SK-N-SH treated with all-trans-retinoic acid at 6 μM for 48 hours (cell line): Measurements from ENCODE around the gene ADAM22.

Experiments used
- ATAC-seq: fragments of 200-7000 bp; cut with Tn5 transposase; 3 replicates; pipeline ENCODE4 v1.9.1; 2020; ENCODE audit warnings: mild to moderate bottlenecking, moderate library complexity
- ARNTL ChIP-seq: fragments of 450-650 bp; formaldehyde crosslinking; IDR thresholded peaks from 2 replicates; pipeline ENCODE4 v1.5.0; 2020; ENCODE audit warnings: low read depth, mild to moderate bottlenecking, moderate library complexity, borderline replicate concordance
- CSDC2 ChIP-seq: fragments of 250-450 bp; sonication (Bioruptor Pico); IDR thresholded peaks from 2 replicates; pipeline ENCODE4 v1.5.0; 2020; ENCODE audit warnings: mild to moderate bottlenecking, moderate library complexity
- CSRNP3 ChIP-seq: fragments of 250-450 bp; sonication (Bioruptor Pico); IDR thresholded peaks from 2 replicates; pipeline ENCODE4 v1.5.1; 2021; ENCODE audit warnings: mild to moderate bottlenecking, moderate library complexity
- GLIS3 ChIP-seq: fragments of 250-450 bp; sonication (Bioruptor Pico); IDR thresholded peaks from 2 replicates; pipeline ENCODE4 v1.5.0; 2020; ENCODE audit warnings: mild to moderate bottlenecking, moderate library complexity
- ISL1 ChIP-seq: fragments of 250-450 bp; sonication (Bioruptor Pico); IDR thresholded peaks from 2 replicates; pipeline ENCODE4 v2.1.2; 2022; ENCODE audit warnings: mild to moderate bottlenecking, moderate library complexity
- OSR1 ChIP-seq: fragments of 250-450 bp; sonication (Bioruptor Pico); IDR thresholded peaks from 2 replicates; pipeline ENCODE4 v1.8.0; 2022; ENCODE audit warnings: moderate library complexity, mild to moderate bottlenecking, inconsistent platforms
- POU6F1 ChIP-seq: fragments of 250-450 bp; sonication (Bioruptor Pico); IDR thresholded peaks from 2 replicates; pipeline ENCODE4 v1.8.0; 2021; ENCODE audit warnings: low read depth, mild to moderate bottlenecking, moderate library complexity, borderline replicate concordance
- SNAI2 ChIP-seq: fragments of 250-450 bp; sonication (Bioruptor Pico); IDR thresholded peaks from 2 replicates; pipeline ENCODE4 v1.5.0; 2020; ENCODE audit warnings: mild to moderate bottlenecking, moderate library complexity
- TCF4 ChIP-seq: fragments of 250-450 bp; sonication (Bioruptor Pico); IDR thresholded peaks from 2 replicates; pipeline ENCODE4 v1.8.0; 2021; ENCODE audit warnings: mild to moderate bottlenecking, moderate library complexity, borderline replicate concordance
- TOX ChIP-seq: fragments of 250-450 bp; sonication (Bioruptor Pico); IDR thresholded peaks from 2 replicates; pipeline ENCODE4 v1.8.0; 2021; ENCODE audit warnings: mild to moderate bottlenecking, moderate library complexity, borderline replicate concordance
- TSHZ2 ChIP-seq: fragments of 250-450 bp; sonication (Bioruptor Pico); IDR thresholded peaks from 2 replicates; pipeline ENCODE4 v1.5.0; 2020; ENCODE audit warnings: mild to moderate bottlenecking, moderate library complexity
- ZFP3 ChIP-seq: fragments of 250-450 bp; sonication (Bioruptor Pico); IDR thresholded peaks from 2 replicates; pipeline ENCODE4 v1.5.0; 2020; ENCODE audit warnings: mild to moderate bottlenecking, moderate library complexity
- ZNF70 ChIP-seq: fragments of 450-650 bp; formaldehyde crosslinking; IDR thresholded peaks from 2 replicates; pipeline ENCODE4 v1.5.0; 2020; ENCODE audit warnings: mild to moderate bottlenecking, moderate library complexity
- ZNF8 ChIP-seq: fragments of 450-650 bp; formaldehyde crosslinking; IDR thresholded peaks from 2 replicates; pipeline ENCODE4 v1.5.0; 2020; ENCODE audit warnings: mild to moderate bottlenecking, moderate library complexity
- TF ChIP-seq, protein P1 (sequence below): fragments of 250-450 bp; sonication (Bioruptor Pico); IDR thresholded peaks from 2 replicates; pipeline ENCODE4 v1.8.0; 2020; ENCODE audit warnings: mild to moderate bottlenecking, moderate library complexity, borderline replicate concordance
- TF ChIP-seq, protein P2 (sequence below): fragments of 250-450 bp; sonication (Bioruptor Pico); IDR thresholded peaks from 2 replicates; pipeline ENCODE4 v1.5.1; 2020; ENCODE audit warnings: low read depth, mild to moderate bottlenecking, moderate library complexity

The ADAM22 gene

DNA sequence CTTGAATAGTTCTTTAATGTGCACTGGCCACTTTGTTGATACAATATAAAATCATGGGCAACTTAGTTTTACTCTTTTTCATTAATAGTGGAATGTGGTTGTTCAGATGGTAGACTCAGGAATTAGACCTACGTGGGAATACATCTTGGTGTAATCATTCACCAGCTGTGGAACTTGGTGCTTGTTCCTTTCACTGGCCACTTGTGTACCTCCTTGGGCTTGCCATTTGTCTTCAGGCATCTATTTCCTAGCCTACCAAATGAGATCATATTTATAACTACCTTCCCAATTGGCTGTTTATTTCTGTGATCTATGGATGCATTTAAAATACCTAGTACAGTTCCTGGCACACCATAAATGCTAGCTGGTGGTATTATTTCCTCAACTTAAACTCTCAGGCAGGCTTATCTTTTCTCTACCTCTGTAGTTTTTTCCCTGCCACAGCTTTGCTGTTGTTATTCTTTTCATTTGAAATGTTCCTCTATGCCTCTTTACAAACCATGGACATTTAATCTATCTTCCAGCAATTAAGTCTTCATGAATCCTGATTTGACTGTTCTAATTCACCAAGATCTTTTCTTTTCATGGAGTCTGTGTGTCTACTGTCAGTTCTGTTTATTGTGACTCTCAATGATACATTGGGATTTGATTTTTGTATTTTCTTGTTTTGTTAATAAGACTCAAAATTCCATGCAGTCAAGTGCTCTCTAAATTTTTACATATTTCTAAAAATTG is 113.0 kb downstream of the ADAM22 start:
- TF ChIP-seq TCF4 = 0 out of 2 replicates have a peak, but pooled peaks have one; percentile 18
- TF ChIP-seq POU6F1 = no peak
- TF ChIP-seq CSDC2 = no peak
- TF ChIP-seq TSHZ2 = 0 out of 2 replicates have a peak, but pooled peaks have one; percentile 28
- TF ChIP-seq ZFP3 (CRISPR knock-in tag) = 0 out of 2 replicates have a peak, but pooled peaks have one; percentile 25
- 0 out of 2 replicates have a peak, but pooled peaks have one; percentile 14 for TF ChIP-seq SNAI2 (CRISPR knock-in tag)
- ATAC-seq = peak; percentile 9; the same call in 2 of the 3 replicates

DNA sequence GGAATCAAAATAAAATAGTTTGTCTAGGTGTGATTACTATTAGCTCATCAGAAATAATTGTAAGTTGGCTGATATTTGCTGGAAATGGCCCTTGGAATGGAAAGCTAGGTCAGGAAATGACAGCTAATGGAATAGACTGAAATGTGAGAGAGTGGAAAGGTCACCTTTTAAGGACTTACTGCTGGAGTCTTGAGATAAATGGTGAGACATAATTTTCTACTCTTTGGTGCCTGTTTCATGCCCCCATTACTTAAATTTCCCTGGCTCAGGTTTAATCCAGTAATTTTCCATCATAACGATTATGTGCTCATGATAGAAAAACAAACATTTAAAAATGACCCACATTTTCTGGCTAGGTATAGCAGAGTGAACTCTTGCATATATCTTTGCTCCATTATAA is 123.6 kb downstream of the ADAM22 start:
- ATAC-seq = no peak

More for the DNA sequence above, 123.6 kb downstream of the ADAM22 start:
- TF ChIP-seq ZNF8 (CRISPR knock-in tag) (no peak), CSRNP3 (no peak), GLIS3 (CRISPR knock-in tag) (no peak), TOX (CRISPR knock-in tag) (no peak), TSHZ2 (no peak), ARNTL (no peak), OSR1 (no peak), CSDC2 (no peak), ISL1 (CRISPR knock-in tag) (no peak), ZNF70 (no peak), SNAI2 (CRISPR knock-in tag) (no peak)
- TF ChIP-seq, protein P1, sequence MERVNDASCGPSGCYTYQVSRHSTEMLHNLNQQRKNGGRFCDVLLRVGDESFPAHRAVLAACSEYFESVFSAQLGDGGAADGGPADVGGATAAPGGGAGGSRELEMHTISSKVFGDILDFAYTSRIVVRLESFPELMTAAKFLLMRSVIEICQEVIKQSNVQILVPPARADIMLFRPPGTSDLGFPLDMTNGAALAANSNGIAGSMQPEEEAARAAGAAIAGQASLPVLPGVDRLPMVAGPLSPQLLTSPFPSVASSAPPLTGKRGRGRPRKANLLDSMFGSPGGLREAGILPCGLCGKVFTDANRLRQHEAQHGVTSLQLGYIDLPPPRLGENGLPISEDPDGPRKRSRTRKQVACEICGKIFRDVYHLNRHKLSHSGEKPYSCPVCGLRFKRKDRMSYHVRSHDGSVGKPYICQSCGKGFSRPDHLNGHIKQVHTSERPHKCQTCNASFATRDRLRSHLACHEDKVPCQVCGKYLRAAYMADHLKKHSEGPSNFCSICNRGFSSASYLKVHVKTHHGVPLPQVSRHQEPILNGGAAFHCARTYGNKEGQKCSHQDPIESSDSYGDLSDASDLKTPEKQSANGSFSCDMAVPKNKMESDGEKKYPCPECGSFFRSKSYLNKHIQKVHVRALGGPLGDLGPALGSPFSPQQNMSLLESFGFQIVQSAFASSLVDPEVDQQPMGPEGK = no peak
- TF ChIP-seq, protein P2, sequence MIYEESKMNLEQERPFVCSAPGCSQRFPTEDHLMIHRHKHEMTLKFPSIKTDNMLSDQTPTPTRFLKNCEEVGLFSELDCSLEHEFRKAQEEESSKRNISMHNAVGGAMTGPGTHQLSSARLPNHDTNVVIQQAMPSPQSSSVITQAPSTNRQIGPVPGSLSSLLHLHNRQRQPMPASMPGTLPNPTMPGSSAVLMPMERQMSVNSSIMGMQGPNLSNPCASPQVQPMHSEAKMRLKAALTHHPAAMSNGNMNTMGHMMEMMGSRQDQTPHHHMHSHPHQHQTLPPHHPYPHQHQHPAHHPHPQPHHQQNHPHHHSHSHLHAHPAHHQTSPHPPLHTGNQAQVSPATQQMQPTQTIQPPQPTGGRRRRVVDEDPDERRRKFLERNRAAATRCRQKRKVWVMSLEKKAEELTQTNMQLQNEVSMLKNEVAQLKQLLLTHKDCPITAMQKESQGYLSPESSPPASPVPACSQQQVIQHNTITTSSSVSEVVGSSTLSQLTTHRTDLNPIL = no peak
